GM21717 (cell line): Measurements from ENCODE around the gene SLC17A1.
"Not testable (repeated sequence)": the region's sequence is repeated elsewhere in the genome, so short reads cannot be mapped to it uniquely, and the experiment has no call there.

Source experiments
- ATAC-seq: cut with Tn5 transposase; IDR thresholded peaks from one replicate; pipeline ENCODE4 v1.9.1; 2021; ENCODE audit warnings: mild to moderate bottlenecking, moderate library complexity; ENCODE audit not compliant: unreplicated experiment

The SLC17A1 gene

GRCh38 chr6:25757936-25758642 lies 73.8 kb downstream of the SLC17A1 start:
- ATAC-seq, result no peak

GRCh38 chr6:25756382-25757363 lies 75.2 kb downstream of the SLC17A1 start:
- ATAC-seq, result no peak

- ATAC-seq, result no peak
Measured at GRCh38 chr6:25755483-25755882, 76.4 kb downstream of the SLC17A1 start.

GRCh38 chr6:25754535-25754934 lies 77.3 kb downstream of the SLC17A1 start, which contains the start of gene SLC17A4:
Gene SLC17A4, plus strand, starts transcription at chr6:25754742. Its CDS starts 7,221 bp downstream, at chr6:25761963.
- ATAC-seq, result no peak

GRCh38 chr6:25753079-25753478 lies 78.8 kb downstream of the SLC17A1 start:
- ATAC-seq, result no peak

GRCh38 chr6:25750906-25751305 lies 80.9 kb downstream of the SLC17A1 start:
- no peak for ATAC-seq

- no peak for ATAC-seq
Measured at GRCh38 chr6:25749837-25750236, 82.0 kb downstream of the SLC17A1 start.

GRCh38 chr6:25748601-25749517 lies 83.0 kb downstream of the SLC17A1 start:
- ATAC-seq, result not testable (repeated sequence)

GRCh38 chr6:25748049-25748448 lies 83.8 kb downstream of the SLC17A1 start:
- ATAC-seq, result no peak

GRCh38 chr6:25747477-25747876 lies 84.4 kb downstream of the SLC17A1 start:
- ATAC-seq, result no peak

- ATAC-seq, result no peak
Measured at GRCh38 chr6:25746968-25747367, 84.9 kb downstream of the SLC17A1 start.

- ATAC-seq, result no peak
Measured at GRCh38 chr6:25745836-25746235, 86.0 kb downstream of the SLC17A1 start.

GRCh38 chr6:25743868-25744267 lies 88.0 kb downstream of the SLC17A1 start:
- no peak for ATAC-seq

- no peak for ATAC-seq
Measured at GRCh38 chr6:25735261-25735660, 96.6 kb downstream of the SLC17A1 start.
